ENCODE data around the gene CYP21A2. TPM values are rescaled to one million over a fixed set of nuclear protein-coding genes. Genes with fewer than 3 reads are reported as not detected.

CYP21A2 gene
- total RNA-seq, 2 donors from 2014 or later = 0.32 to 0.49 TPM

GRCh38 chr6:32085759-32086459 is 47.7 kb downstream of the CYP21A2 start:
- Mint-ChIP-seq H3K9me3 (no peaks in the 10 kb centered on the region), H3K27ac (no peak overlapping the region), H3K36me3 (no peaks in the 10 kb centered on the region)
- no peak for ATAC-seq
- no peak for DNase-seq (ENCODE audit: low spot score in 2 of 2)

GRCh38 chr6:32086661-32087573 is 48.7 kb downstream of the CYP21A2 start:
- Mint-ChIP-seq H3K9me3 (no peaks in the 10 kb centered on the region), H3K36me3 (no peaks in the 10 kb centered on the region), H3K27ac (peak overlapping the region in 1 of 2 donors; percentile 28)
- peak; percentile 33 to 79 for DNase-seq (ENCODE audit: low spot score in 2 of 2)
- ATAC-seq = peak; percentile 43 to 82

- H3K36me3 Mint-ChIP-seq = no peaks in the 10 kb centered on the region
- H3K9me3 Mint-ChIP-seq = no peaks in the 10 kb centered on the region
- no peak overlapping the region for H3K27ac Mint-ChIP-seq
- DNase-seq (ENCODE audit: low spot score in 2 of 2) (peak in 1 of 2 donors; percentile 83), ATAC-seq (peak; percentile 66 to 88)
Measured at GRCh38 chr6:32087574-32088486, 49.6 kb downstream of the CYP21A2 start.

GRCh38 chr6:32088487-32089049 is 50.4 kb downstream of the CYP21A2 start:
- no peak for ATAC-seq
- Mint-ChIP-seq H3K36me3 (no peaks in the 10 kb centered on the region), H3K27ac (no peak overlapping the region), H3K9me3 (no peaks in the 10 kb centered on the region)
- no peak for DNase-seq (ENCODE audit: low spot score in 2 of 2)

- no peak for DNase-seq (ENCODE audit: low spot score in 2 of 2)
- ATAC-seq = no peak
- Mint-ChIP-seq H3K36me3 (no peaks in the 10 kb centered on the region), H3K9me3 (no peaks in the 10 kb centered on the region), H3K27ac (no peak overlapping the region)
Measured at GRCh38 chr6:32089082-32089828, 51.0 kb downstream of the CYP21A2 start.

Other genes with a start within 250 kb of the CYP21A2 start
- 100 to 1,000 TPM in 1 of 2 donors, 10 to 100 TPM in 1; 57.7 to 127 TPM for gene VARS1, start 242.7 kb upstream of the CYP21A2 start, total RNA-seq
- 100 to 1,000 TPM; 150 to 173 TPM for gene LSM2, start 231.4 kb upstream of the CYP21A2 start, total RNA-seq
- 1 to 10 TPM; 2.3 to 2.8 TPM for gene HSPA1L, start 223.1 kb upstream of the CYP21A2 start, total RNA-seq
- 10 to 100 TPM; 55.1 to 79.8 TPM for gene HSPA1A, start 222.9 kb upstream of the CYP21A2 start, total RNA-seq
- gene HSPA1B, start 210.7 kb upstream of the CYP21A2 start, total RNA-seq = 100 to 1,000 TPM in 1 of 2 donors, 10 to 100 TPM in 1; 53.8 to 171 TPM
- gene NEU1, start 175.6 kb upstream of the CYP21A2 start, total RNA-seq = 10 to 100 TPM; 18.6 to 48.8 TPM
- gene SLC44A4, start 159.4 kb upstream of the CYP21A2 start, total RNA-seq = under 1 TPM in 1 of 2 donors, not detected in 1; 0.29 TPM
- gene EHMT2, start 140.7 kb upstream of the CYP21A2 start, total RNA-seq = 10 to 100 TPM; 40.1 to 58.5 TPM
- 1 to 10 TPM; 1.3 to 2.4 TPM for gene ZBTB12, start 136.3 kb upstream of the CYP21A2 start, total RNA-seq
- 1 to 10 TPM in 1 of 2 donors, under 1 TPM in 1; 0.53 to 5.2 TPM for gene C2, start 110.7 kb upstream of the CYP21A2 start, total RNA-seq
- 1 to 10 TPM; 1.9 to 3.6 TPM for gene CFB, start 92.3 kb upstream of the CYP21A2 start, total RNA-seq
- gene NELFE, start 79.4 kb upstream of the CYP21A2 start, total RNA-seq = 10 to 100 TPM; 69.7 to 70.9 TPM
- gene SKIC2, start 79.2 kb upstream of the CYP21A2 start, total RNA-seq = 100 to 1,000 TPM in 1 of 2 donors, 10 to 100 TPM in 1; 91.8 to 115 TPM
- gene DXO, start 66.3 kb upstream of the CYP21A2 start, total RNA-seq = 10 to 100 TPM; 16.2 to 18.5 TPM
- gene C4A, start 56.4 kb upstream of the CYP21A2 start, total RNA-seq = 1 to 10 TPM; 4.1 to 8.1 TPM
- 1 to 10 TPM; 3.9 to 5.2 TPM for gene C4B, start 23.6 kb upstream of the CYP21A2 start, total RNA-seq
- gene TNXB, start 70.9 kb downstream of the CYP21A2 start, total RNA-seq = 10 to 100 TPM; 10.1 to 30.4 TPM
- gene ATF6B, start 89.8 kb downstream of the CYP21A2 start, total RNA-seq = 100 to 1,000 TPM in 1 of 2 donors, 10 to 100 TPM in 1; 87.5 to 101 TPM
- gene FKBPL, start 91.9 kb downstream of the CYP21A2 start, total RNA-seq = 10 to 100 TPM in 1 of 2 donors, 1 to 10 TPM in 1; 9.3 to 15.8 TPM
- gene PRRT1, start 113.5 kb downstream of the CYP21A2 start, total RNA-seq = under 1 TPM; 0.77 to 0.84 TPM
- gene PPT2, start 115.7 kb downstream of the CYP21A2 start, total RNA-seq = 10 to 100 TPM; 13.6 to 18.7 TPM
- 10 to 100 TPM; 13.4 to 14.5 TPM for gene EGFL8, start 126.2 kb downstream of the CYP21A2 start, total RNA-seq
- 10 to 100 TPM; 33.2 to 35.0 TPM for gene AGPAT1, start 137.7 kb downstream of the CYP21A2 start, total RNA-seq
- 10 to 100 TPM; 62.6 to 86.2 TPM for gene RNF5, start 140.0 kb downstream of the CYP21A2 start, total RNA-seq
- gene AGER, start 145.8 kb downstream of the CYP21A2 start, total RNA-seq = 10 to 100 TPM; 21.6 to 26.3 TPM
- gene PBX2, start 151.8 kb downstream of the CYP21A2 start, total RNA-seq = 10 to 100 TPM; 65.4 to 88.7 TPM
- gene GPSM3, start 154.2 kb downstream of the CYP21A2 start, total RNA-seq = 100 to 1,000 TPM in 1 of 2 donors, 10 to 100 TPM in 1; 84.9 to 151 TPM
- under 1 TPM; 0.64 to 0.70 TPM for gene NOTCH4, start 185.7 kb downstream of the CYP21A2 start, total RNA-seq

Measured in activated naive CD4-positive, alpha-beta T cell treated with anti-CD3 and anti-CD28 coated beads, Interleukin-2, amount 50 U/mL, for 72 hours (primary cell).